Urothelium cell line (cell line): Measurements from ENCODE around the gene SLC2A11.
"Not testable (repeated sequence)": the region's sequence is repeated elsewhere in the genome, so short reads cannot be mapped to it uniquely, and the experiment has no call there.

ENCODE experiments used
- DNase-seq: peaks from one replicate; pipeline ENCODE4 v3.0.0; 2011; ENCODE audit warnings: low spot score, mixed read lengths
- FAIRE-seq: peaks from 2 replicates; lab custom pipeline; 2011; peaks lifted over from hg19 to GRCh38; lab: Jason Lieb, UNC

The SLC2A11 gene

GRCh38 chr22:23846081-23846469 lies 11.6 kb upstream of the SLC2A11 start:
- DNase-seq (no peak), FAIRE-seq (no peak)

- FAIRE-seq (no peak), DNase-seq (no peak)
Observed at GRCh38 chr22:23847310-23847920, 10.3 kb upstream of the SLC2A11 start.

- FAIRE-seq (peak; percentile 73), DNase-seq (no peak)
Observed at GRCh38 chr22:23847991-23848864, 9.4 kb upstream of the SLC2A11 start.

GRCh38 chr22:23849009-23850006 lies 8.4 kb upstream of the SLC2A11 start:
- peak; percentile 98 for DNase-seq
- peak; percentile 74 for FAIRE-seq

- DNase-seq (no peak), FAIRE-seq (no peak)
Observed at GRCh38 chr22:23850136-23850611, 7.5 kb upstream of the SLC2A11 start.

- FAIRE-seq, result no peak
- DNase-seq, result no peak
Observed at GRCh38 chr22:23856721-23857605, 712 bp upstream of the SLC2A11 start.

- DNase-seq (no peak), FAIRE-seq (no peak)
Observed at GRCh38 chr22:23858484-23858815, 775 bp downstream of the SLC2A11 start.

GRCh38 chr22:23859201-23859600 lies 1.5 kb downstream of the SLC2A11 start:
- FAIRE-seq (no peak), DNase-seq (no peak)

GRCh38 chr22:23860187-23860586 lies 2.5 kb downstream of the SLC2A11 start:
- not testable (repeated sequence) for DNase-seq, FAIRE-seq

GRCh38 chr22:23862103-23862502 lies 4.4 kb downstream of the SLC2A11 start:
- peak; percentile 83 for FAIRE-seq
- peak; percentile 79 for DNase-seq

GRCh38 chr22:23864499-23865154 lies 7.0 kb downstream of the SLC2A11 start:
- not testable (repeated sequence) for DNase-seq

GRCh38 chr22:23868580-23868979 lies 10.9 kb downstream of the SLC2A11 start:
- FAIRE-seq, result no peak
- DNase-seq, result no peak

More at GRCh38 chr22:23864499-23865154, 7.0 kb downstream of the SLC2A11 start:
- FAIRE-seq, result not testable (repeated sequence)

- FAIRE-seq, result peak; percentile 59
- no peak for DNase-seq
Observed at GRCh38 chr22:23874871-23875270, 17.2 kb downstream of the SLC2A11 start.

GRCh38 chr22:23875801-23876200 lies 18.1 kb downstream of the SLC2A11 start:
- no peak for FAIRE-seq
- DNase-seq, result no peak

- DNase-seq, result no peak
- FAIRE-seq, result no peak
Observed at GRCh38 chr22:23877566-23877965, 19.9 kb downstream of the SLC2A11 start.

GRCh38 chr22:23878219-23878618 lies 20.5 kb downstream of the SLC2A11 start:
- DNase-seq (no peak), FAIRE-seq (peak; percentile 37)

- DNase-seq (no peak), FAIRE-seq (peak; percentile 20)
Observed at GRCh38 chr22:23882370-23882769, 24.7 kb downstream of the SLC2A11 start.

- FAIRE-seq, result peak; percentile 81
Observed at GRCh38 chr22:23883658-23884057, 26.0 kb downstream of the SLC2A11 start.

GRCh38 chr22:23884140-23884539 lies 26.5 kb downstream of the SLC2A11 start:
- no peak for DNase-seq
- no peak for FAIRE-seq

More at GRCh38 chr22:23883658-23884057, 26.0 kb downstream of the SLC2A11 start:
- no peak for DNase-seq
